Upper lobe of left lung (tissue), 4 donors: ENCODE data around the gene CELF5.
"Not testable (repeated sequence)": the region's sequence is repeated elsewhere in the genome, so short reads cannot be mapped to it uniquely, and the experiment has no call there.

Experiments used
- CTCF ChIP-seq, 6 experiments: fragments of 450-650 bp in 4 of 6; fragments of 200-600 bp in 2 of 6; sonication (generic) in 2 of 6; IDR thresholded peaks; one replicate each; pipeline ENCODE4 v1.5.1; 2016 to 2019; ENCODE audit warnings: antibody characterized with exemption in 6 of 6
- EP300 ChIP-seq, 4 donors: sonication (generic); formaldehyde crosslinking; IDR thresholded peaks; one replicate each; pipeline ENCODE4 v1.5.1; 2017; ENCODE audit warnings: antibody characterized with exemption in 4 of 4, control low read depth in 2 of 4

DNA sequence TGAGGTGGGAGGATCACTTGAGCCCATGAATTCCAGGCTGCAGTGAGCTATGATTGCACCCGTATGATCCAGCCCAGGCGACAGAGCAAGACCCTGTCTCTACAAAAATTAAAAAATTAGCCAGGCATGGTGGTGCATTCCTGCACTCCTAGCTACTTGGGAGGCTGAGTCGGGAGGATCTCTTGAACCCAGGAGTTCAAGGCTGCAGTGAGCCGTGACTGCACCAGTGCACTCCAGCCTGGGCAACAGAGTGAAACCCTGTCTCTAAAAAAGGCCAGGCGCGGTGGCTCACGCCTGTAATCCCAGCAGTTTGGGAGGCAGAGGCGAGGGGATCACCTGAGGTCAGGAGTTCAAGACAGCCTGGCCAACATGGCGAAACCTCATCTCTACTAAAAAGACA lies 118.5 kb downstream of the CELF5 start:
- not testable (repeated sequence) for TF ChIP-seq CTCF, EP300 (IDR thresholded peaks at IDR 0.05)
